WTC11 (cell line): ENCODE measurements around the gene PRRX1. TPM values are rescaled to one million over a fixed set of nuclear protein-coding genes. Genes with fewer than 3 reads are reported as not detected.

Source experiments
- ATAC-seq: fragments of 200-7000 bp; cut with Tn5 transposase; 2 replicates; pipeline ENCODE4 v1.10.0; 2021; ENCODE audit warnings: mild to moderate bottlenecking, moderate library complexity
- CTCF ChIA-PET: fragments of 300-600 bp; sonication (Branson Sonifier 250); formaldehyde crosslinking; loops from one replicate; lab custom pipeline; 2021; ENCODE audit warnings: antibody characterized with exemption; lab: Charles Lee
- POLR2A ChIA-PET: fragments of 350-600 bp; sonication (Branson Sonifier 250); formaldehyde crosslinking; loops from one replicate; lab custom pipeline; 2021; ENCODE audit warnings: antibody characterized with exemption; lab: Charles Lee
- DNase-seq: peaks from one replicate; pipeline ENCODE4 v3.0.0; 2021; ENCODE audit warnings: low spot score
- H3K27ac Mint-ChIP-seq: 2 replicates; pipeline ENCODE4 v1.8.0; 2021; ENCODE audit warnings: mixed read lengths
- H3K27me3 Mint-ChIP-seq: 2 replicates; pipeline ENCODE4 v1.8.0; 2021; ENCODE audit warnings: low read depth, mild to moderate bottlenecking, moderate library complexity, mixed read lengths
- H3K36me3 Mint-ChIP-seq: 2 replicates; pipeline ENCODE4 v1.8.0; 2021; ENCODE audit warnings: mixed read lengths
- H3K4me1 Mint-ChIP-seq: 2 replicates; pipeline ENCODE4 v1.8.0; 2022; ENCODE audit warnings: mixed read lengths
- H3K4me3 Mint-ChIP-seq: 2 replicates; pipeline ENCODE4 v1.8.0; 2021; ENCODE audit warnings: mild to moderate bottlenecking, moderate library complexity, mixed read lengths
- H3K9me3 Mint-ChIP-seq: 2 replicates; pipeline ENCODE4 v1.8.0; 2021; ENCODE audit warnings: mixed read lengths
- CREB1 ChIP-seq: sonication (generic); formaldehyde crosslinking; IDR thresholded peaks from 2 replicates; pipeline ENCODE4 v1.8.0; 2023; ENCODE audit warnings: mild to moderate bottlenecking, missing genetic modification reagents
- EMX1 ChIP-seq: fragments of 250-450 bp; sonication (Bioruptor Pico); IDR thresholded peaks from 2 replicates; pipeline ENCODE4 v1.8.0; 2021; ENCODE audit warnings: mild to moderate bottlenecking
- FOXP1 ChIP-seq: sonication (generic); formaldehyde crosslinking; IDR thresholded peaks from 2 replicates; pipeline ENCODE4 v1.8.0; 2022; ENCODE audit warnings: missing genetic modification reagents, mild to moderate bottlenecking, moderate library complexity, borderline replicate concordance
- GTF2I ChIP-seq: fragments of 250-450 bp; sonication (Bioruptor Pico); conservative IDR thresholded peaks from 2 replicates; pipeline ENCODE4 v1.4.0; 2021; ENCODE audit warnings: mild to moderate bottlenecking
- JAZF1 ChIP-seq: fragments of 250-450 bp; sonication (Bioruptor Pico); IDR thresholded peaks from 2 replicates; pipeline ENCODE4 v1.9.0; 2021; ENCODE audit warnings: moderate library complexity, mild to moderate bottlenecking, inconsistent platforms
- NFATC4 ChIP-seq: fragments of 250-450 bp; sonication (Bioruptor Pico); IDR thresholded peaks from 2 replicates; pipeline ENCODE4 v1.9.0; 2021; ENCODE audit warnings: mild to moderate bottlenecking
- NR2C2 ChIP-seq: sonication (generic); formaldehyde crosslinking; IDR thresholded peaks from 2 replicates; pipeline ENCODE4 v1.8.0; 2022; ENCODE audit warnings: mild to moderate bottlenecking, missing genetic modification reagents
- NR3C1 ChIP-seq: sonication (generic); formaldehyde crosslinking; conservative IDR thresholded peaks from 2 replicates; pipeline ENCODE4 v1.8.1; 2023; ENCODE audit warnings: low read depth, mild to moderate bottlenecking, missing genetic modification reagents
- PRRX2 ChIP-seq: fragments of 250-450 bp; sonication (Bioruptor Pico); IDR thresholded peaks from 2 replicates; pipeline ENCODE4 v1.8.0; 2021; ENCODE audit warnings: mild to moderate bottlenecking
- SMAD4 ChIP-seq: sonication (generic); formaldehyde crosslinking; IDR thresholded peaks from 2 replicates; pipeline ENCODE4 v1.8.0; 2022; ENCODE audit warnings: mild to moderate bottlenecking, missing genetic modification reagents
- ZNF138 ChIP-seq: sonication (generic); formaldehyde crosslinking; conservative IDR thresholded peaks from 2 replicates; pipeline ENCODE4 v1.8.1; 2022; ENCODE audit warnings: mild to moderate bottlenecking, moderate library complexity, missing genetic modification reagents
- ZNF263 ChIP-seq: sonication (generic); formaldehyde crosslinking; IDR thresholded peaks from 2 replicates; pipeline ENCODE4 v1.8.1; 2022; ENCODE audit warnings: low read depth, mild to moderate bottlenecking, moderate library complexity, missing genetic modification reagents
- total RNA-seq: library from RNA; stranded (reverse); gene quantifications from 3 replicates; pipeline ENCODE4 v1.2.3, GENCODE V29; 2021
- TF ChIP-seq, protein P1 (sequence below): sonication (generic); formaldehyde crosslinking; IDR thresholded peaks from 2 replicates; pipeline ENCODE4 v1.8.0; 2022; ENCODE audit warnings: missing genetic modification reagents
- TF ChIP-seq, protein P2 (sequence below): sonication (generic); formaldehyde crosslinking; IDR thresholded peaks from 2 replicates; pipeline ENCODE4 v1.8.0; 2023; ENCODE audit warnings: missing genetic modification reagents
- TF ChIP-seq, protein P3 (sequence below): sonication (generic); formaldehyde crosslinking; IDR thresholded peaks from 2 replicates; pipeline ENCODE4 v1.8.0; 2022; ENCODE audit warnings: mild to moderate bottlenecking, missing genetic modification reagents

PRRX1 gene
- total RNA-seq, 1 experiment from 2014 or later = 0.31 TPM

DNA sequence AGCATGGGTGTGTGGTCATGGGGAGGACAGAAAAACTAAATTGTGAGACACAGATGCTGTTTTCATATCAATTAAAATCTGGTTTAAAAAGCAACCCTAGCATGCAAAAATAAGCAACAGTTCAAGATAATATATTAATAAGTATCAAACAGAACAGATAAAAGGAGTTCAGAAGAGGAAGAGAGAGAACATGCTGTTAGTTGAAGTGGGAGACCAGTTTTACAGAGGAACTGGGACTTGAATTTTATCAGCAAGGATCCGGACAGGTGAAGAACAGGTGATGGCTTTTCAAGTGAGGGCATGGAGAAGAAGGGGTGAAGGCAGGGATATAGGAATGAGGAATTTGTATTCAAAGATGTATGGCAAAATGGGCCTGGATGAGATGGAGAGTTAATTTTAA is 75.9 kb downstream of the PRRX1 start (continued):
- TF ChIP-seq ZNF138 (CRISPR knock-in tag) (no peak), GTF2I (no peak), EMX1 (CRISPR knock-in tag) (no peak), CREB1 (CRISPR knock-in tag) (no peak)
- TF ChIP-seq, protein P1, sequence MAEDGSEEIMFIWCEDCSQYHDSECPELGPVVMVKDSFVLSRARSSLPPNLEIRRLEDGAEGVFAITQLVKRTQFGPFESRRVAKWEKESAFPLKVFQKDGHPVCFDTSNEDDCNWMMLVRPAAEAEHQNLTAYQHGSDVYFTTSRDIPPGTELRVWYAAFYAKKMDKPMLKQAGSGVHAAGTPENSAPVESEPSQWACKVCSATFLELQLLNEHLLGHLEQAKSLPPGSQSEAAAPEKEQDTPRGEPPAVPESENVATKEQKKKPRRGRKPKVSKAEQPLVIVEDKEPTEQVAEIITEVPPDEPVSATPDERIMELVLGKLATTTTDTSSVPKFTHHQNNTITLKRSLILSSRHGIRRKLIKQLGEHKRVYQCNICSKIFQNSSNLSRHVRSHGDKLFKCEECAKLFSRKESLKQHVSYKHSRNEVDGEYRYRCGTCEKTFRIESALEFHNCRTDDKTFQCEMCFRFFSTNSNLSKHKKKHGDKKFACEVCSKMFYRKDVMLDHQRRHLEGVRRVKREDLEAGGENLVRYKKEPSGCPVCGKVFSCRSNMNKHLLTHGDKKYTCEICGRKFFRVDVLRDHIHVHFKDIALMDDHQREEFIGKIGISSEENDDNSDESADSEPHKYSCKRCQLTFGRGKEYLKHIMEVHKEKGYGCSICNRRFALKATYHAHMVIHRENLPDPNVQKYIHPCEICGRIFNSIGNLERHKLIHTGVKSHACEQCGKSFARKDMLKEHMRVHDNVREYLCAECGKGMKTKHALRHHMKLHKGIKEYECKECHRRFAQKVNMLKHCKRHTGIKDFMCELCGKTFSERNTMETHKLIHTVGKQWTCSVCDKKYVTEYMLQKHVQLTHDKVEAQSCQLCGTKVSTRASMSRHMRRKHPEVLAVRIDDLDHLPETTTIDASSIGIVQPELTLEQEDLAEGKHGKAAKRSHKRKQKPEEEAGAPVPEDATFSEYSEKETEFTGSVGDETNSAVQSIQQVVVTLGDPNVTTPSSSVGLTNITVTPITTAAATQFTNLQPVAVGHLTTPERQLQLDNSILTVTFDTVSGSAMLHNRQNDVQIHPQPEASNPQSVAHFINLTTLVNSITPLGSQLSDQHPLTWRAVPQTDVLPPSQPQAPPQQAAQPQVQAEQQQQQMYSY (CRISPR knock-in tag) = no peak

DNA sequence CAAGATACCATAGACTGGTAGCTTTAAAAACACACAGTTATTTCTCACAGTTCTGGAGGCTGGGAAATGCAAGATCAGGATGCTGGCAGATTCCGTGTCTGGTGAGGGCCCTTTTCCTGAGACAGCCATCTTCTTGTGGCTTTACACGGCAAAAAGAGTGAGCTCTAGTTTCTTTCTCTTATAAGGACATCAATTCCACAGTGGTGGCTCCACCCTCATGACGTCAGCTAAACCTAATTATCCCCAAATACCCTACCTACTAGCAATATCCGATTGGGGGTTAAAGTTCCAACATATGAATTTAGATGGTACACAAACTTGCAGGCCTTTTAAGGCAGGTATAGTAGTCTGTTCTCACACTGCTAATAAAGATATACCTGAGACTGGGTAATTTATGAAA is 77.7 kb downstream of the PRRX1 start:
- H3K27ac Mint-ChIP-seq = no peak overlapping the region
- TF ChIP-seq JAZF1 (CRISPR knock-in tag) (no peak), PRRX2 (CRISPR knock-in tag) (no peak), NR2C2 (CRISPR knock-in tag) (no peak), NR3C1 (CRISPR knock-in tag) (no peak), ZNF263 (no peak), NFATC4 (CRISPR knock-in tag) (no peak)
- TF ChIP-seq, protein P2, sequence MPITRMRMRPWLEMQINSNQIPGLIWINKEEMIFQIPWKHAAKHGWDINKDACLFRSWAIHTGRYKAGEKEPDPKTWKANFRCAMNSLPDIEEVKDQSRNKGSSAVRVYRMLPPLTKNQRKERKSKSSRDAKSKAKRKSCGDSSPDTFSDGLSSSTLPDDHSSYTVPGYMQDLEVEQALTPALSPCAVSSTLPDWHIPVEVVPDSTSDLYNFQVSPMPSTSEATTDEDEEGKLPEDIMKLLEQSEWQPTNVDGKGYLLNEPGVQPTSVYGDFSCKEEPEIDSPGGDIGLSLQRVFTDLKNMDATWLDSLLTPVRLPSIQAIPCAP (CRISPR knock-in tag) = no peak
- TF ChIP-seq, protein P1 (CRISPR knock-in tag) = no peak
- no peak overlapping the region for H3K4me3 Mint-ChIP-seq
- CTCF ChIA-PET = no interaction called here
- no peak for ATAC-seq
- POLR2A ChIA-PET = no interaction called here
- H3K27me3 Mint-ChIP-seq = no peaks in the 10 kb centered on the region; the same call in none of the 2 replicates
- no peaks in the 10 kb centered on the region for H3K4me1 Mint-ChIP-seq
- no peak for DNase-seq
- peaks cover 44% of the 10 kb centered on the region for H3K9me3 Mint-ChIP-seq
- peaks cover 24% of the 10 kb centered on the region for H3K36me3 Mint-ChIP-seq

- CTCF ChIA-PET = interaction anchor here (0.6 kb wide), 1 partner anchor 56 kb away, joined by 3 read pairs; no protein-coding TSS in a partner anchor
- ATAC-seq = no peak
- POLR2A ChIA-PET = no interaction called here
These were observed 78.7 kb downstream of the PRRX1 start for GRCh38 chr1:170742600-170742999.

More at GRCh38 chr1:170742600-170742999, 78.7 kb downstream of the PRRX1 start:
- Mint-ChIP-seq H3K27ac (no peak overlapping the region), H3K9me3 (peaks cover 44% of the 10 kb centered on the region), H3K27me3 (no peaks in the 10 kb centered on the region; the same call in none of the 2 replicates), H3K36me3 (peaks cover 24% of the 10 kb centered on the region), H3K4me3 (no peak overlapping the region), H3K4me1 (no peaks in the 10 kb centered on the region)
- no peak for TF ChIP-seq SMAD4 (CRISPR knock-in tag)
- TF ChIP-seq NR3C1 (CRISPR knock-in tag) = no peak
- TF ChIP-seq, protein P3, sequence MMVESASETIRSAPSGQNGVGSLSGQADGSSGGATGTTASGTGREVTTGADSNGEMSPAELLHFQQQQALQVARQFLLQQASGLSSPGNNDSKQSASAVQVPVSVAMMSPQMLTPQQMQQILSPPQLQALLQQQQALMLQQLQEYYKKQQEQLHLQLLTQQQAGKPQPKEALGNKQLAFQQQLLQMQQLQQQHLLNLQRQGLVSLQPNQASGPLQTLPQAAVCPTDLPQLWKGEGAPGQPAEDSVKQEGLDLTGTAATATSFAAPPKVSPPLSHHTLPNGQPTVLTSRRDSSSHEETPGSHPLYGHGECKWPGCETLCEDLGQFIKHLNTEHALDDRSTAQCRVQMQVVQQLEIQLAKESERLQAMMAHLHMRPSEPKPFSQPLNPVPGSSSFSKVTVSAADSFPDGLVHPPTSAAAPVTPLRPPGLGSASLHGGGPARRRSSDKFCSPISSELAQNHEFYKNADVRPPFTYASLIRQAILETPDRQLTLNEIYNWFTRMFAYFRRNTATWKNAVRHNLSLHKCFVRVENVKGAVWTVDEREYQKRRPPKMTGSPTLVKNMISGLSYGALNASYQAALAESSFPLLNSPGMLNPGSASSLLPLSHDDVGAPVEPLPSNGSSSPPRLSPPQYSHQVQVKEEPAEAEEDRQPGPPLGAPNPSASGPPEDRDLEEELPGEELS = no peak
- TF ChIP-seq FOXP1 (CRISPR knock-in tag) = no peak
- DNase-seq = no peak
